ENCODE measurements around the gene TLE4.

- TF ChIP-seq CTCF (IDR thresholded peaks at IDR 0.05; ENCODE audit: insufficient read depth, low read length) (no peak), POLR2AphosphoS5 (IDR thresholded peaks at IDR 0.05; ENCODE audit: low read depth) (no peak), REST (IDR thresholded peaks at IDR 0.05; ENCODE audit: insufficient replicate concordance, low read depth) (no peak)
Observed at GRCh38 chr9:79638806-79639205, 67.0 kb downstream of the TLE4 start.

Data from HL-60 (cell line).